Measurements from ENCODE around the gene NDFIP1.

NDFIP1 gene

GRCh38 chr5:142086229-142086628 is 22.4 kb upstream of the NDFIP1 start:
- TF ChIP-seq IKZF3 (tag by site-specific recombination; IDR thresholded peaks at IDR 0.05) (peak; percentile 13; the same call in 1 of the 2 replicates), PRDM6 (tag by site-specific recombination; IDR thresholded peaks at IDR 0.05) (peak; percentile 82), FEZF1 (tag by site-specific recombination; IDR thresholded peaks at IDR 0.05) (peak; percentile 36), ZNF791 (tag by site-specific recombination; IDR thresholded peaks at IDR 0.05) (no peak), ZNF580 (tag by site-specific recombination; IDR thresholded peaks at IDR 0.05) (peak; percentile 83), ZNF274 (IDR thresholded peaks at IDR 0.05; ENCODE audit: low read length) (no peak), ZNF274 (tag by site-specific recombination; IDR thresholded peaks at IDR 0.05; ENCODE audit: borderline replicate concordance) (no peak), KLF16 (tag by site-specific recombination; IDR thresholded peaks at IDR 0.05) (peak; percentile 4; the same call in 1 of the 2 replicates), ZNF433 (tag by site-specific recombination; IDR thresholded peaks at IDR 0.05; ENCODE audit: low read depth) (no peak), BCL11A (tag by site-specific recombination; IDR thresholded peaks at IDR 0.05; ENCODE audit: low read depth) (peak; percentile 40; the same call in 1 of the 2 replicates), TSHZ1 (tag by site-specific recombination; IDR thresholded peaks at IDR 0.05; ENCODE audit: borderline replicate concordance) (0 out of 2 replicates have a peak, but pooled peaks have one; percentile 7), ZNF18 (tag by site-specific recombination; IDR thresholded peaks at IDR 0.05) (0 out of 2 replicates have a peak, but pooled peaks have one; percentile 11), GLIS1 (tag by site-specific recombination; IDR thresholded peaks at IDR 0.05) (peak; percentile 99), WT1 (tag by site-specific recombination; IDR thresholded peaks at IDR 0.05) (peak; percentile 48; the same call in 1 of the 2 replicates), ZNF843 (tag by site-specific recombination; IDR thresholded peaks at IDR 0.05) (peak; percentile 77), ZFHX2 (tag by site-specific recombination; conservative IDR thresholded peaks at IDR 0.05) (no peak), OSR2 (tag by site-specific recombination; IDR thresholded peaks at IDR 0.05) (peak; percentile 86; the same call in 1 of the 2 replicates), ZNF596 (tag by site-specific recombination; IDR thresholded peaks at IDR 0.05) (peak; percentile 46; the same call in 1 of the 2 replicates), BCL6B (tag by site-specific recombination; IDR thresholded peaks at IDR 0.05) (0 out of 2 replicates have a peak, but pooled peaks have one; percentile 14), ZNF692 (tag by site-specific recombination; IDR thresholded peaks at IDR 0.05) (no peak), BCL11B (tag by site-specific recombination; IDR thresholded peaks at IDR 0.05; ENCODE audit: low read depth) (0 out of 2 replicates have a peak, but pooled peaks have one; percentile 44), ZBTB8A (tag by site-specific recombination; IDR thresholded peaks at IDR 0.05) (0 out of 2 replicates have a peak, but pooled peaks have one; percentile 9), SCRT1 (tag by site-specific recombination; IDR thresholded peaks at IDR 0.05; ENCODE audit: borderline replicate concordance) (peak; percentile 87; the same call in 1 of the 2 replicates), ZNF830 (tag by site-specific recombination; IDR thresholded peaks at IDR 0.05; ENCODE audit: low read depth) (no peak), TCF7L2 (IDR thresholded peaks at IDR 0.05; ENCODE audit: borderline replicate concordance, low read depth, low read length) (peak; percentile 37; the same call in 1 of the 2 replicates)
- ChIA-PET CTCF (interaction anchor here (0.8 kb wide), 1 partner anchor 43 kb away, joined by 3 read pairs; no protein-coding TSS in a partner anchor), POLR2A (no interaction called here)
- H3K9me3 ChIP-seq (ENCODE audit: control insufficient read depth, insufficient read depth, low read depth, low read length), result no peaks in the 10 kb centered on the region
- H3K27ac ChIP-seq (ENCODE audit: extremely low read depth, low read depth, low read length), result no peak overlapping the region
- no peak overlapping the region for H3K4me3 ChIP-seq (ENCODE audit: low read depth, low read length)
- H3K36me3 ChIP-seq (ENCODE audit: control insufficient read depth in 2 of 2, insufficient read depth in 1 of 2, low read length in 2 of 2), result no peaks in the 10 kb centered on the region
- peaks cover 14% of the 10 kb centered on the region for H3K4me1 ChIP-seq (ENCODE audit: control insufficient read depth, insufficient read depth, low read length)

Measured in HEK293 (cell line).